ENCODE measurements around the gene DDIT3. TPM values are rescaled to one million over a fixed set of nuclear protein-coding genes. Genes with fewer than 3 reads are reported as not detected.

DDIT3 gene
- total and polyA plus RNA-seq, 2 of the 13 experiments (the other 11 are each of a cell fraction or from before 2014, with no cell fraction given), result 27.5 to 48.7 TPM

DNA sequence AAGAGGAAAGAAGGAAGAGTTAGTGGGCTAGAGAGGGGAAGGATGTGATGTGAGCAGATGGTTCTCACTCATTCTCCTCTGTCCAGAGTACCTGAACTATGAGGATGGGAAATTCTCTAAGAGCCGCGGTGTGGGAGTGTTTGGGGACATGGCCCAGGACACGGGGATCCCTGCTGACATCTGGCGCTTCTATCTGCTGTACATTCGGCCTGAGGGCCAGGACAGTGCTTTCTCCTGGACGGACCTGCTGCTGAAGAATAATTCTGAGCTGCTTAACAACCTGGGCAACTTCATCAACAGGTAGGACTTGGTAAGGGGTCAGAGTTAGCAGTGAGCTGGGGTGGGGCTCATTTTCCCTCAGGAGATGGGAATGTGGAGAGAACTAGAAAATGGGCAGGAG lies 7.6 kb downstream of the DDIT3 start:
- ChIA-PET CTCF (ENCODE audit: low intra/inter-chr PET ratio, low total read pairs) (no interaction called here), POLR2A (interaction anchor here (1.2 kb wide), 1 partner anchor 8 kb away, joined by 4 read pairs; the partner anchor contains the start of gene DDIT3)

More for the DNA sequence above, 7.6 kb downstream of the DDIT3 start:
- WGBS (ENCODE audit: low lambda C conversion rate), result 98% methylated on average over 6 of the region's 6 CpGs
- Histone ChIP-seq H4K20me1 (ENCODE audit: insufficient read depth, low read length) (peaks cover 10% of the 10 kb centered on the region; the same call in 1 of the 2 replicates), H3K9me3 (ENCODE audit: low read length) (no peaks in the 10 kb centered on the region), H3K36me3 (replicated peaks in 1 of 2; ENCODE audit: control insufficient read depth in 1 of 2, insufficient read depth in 2 of 2, low read length in 2 of 2) (peaks cover 30 to 79% of the 10 kb centered on the region in 2 experiments), H3K4me2 (ENCODE audit: low read depth, low read length) (no peak overlapping the region), H2AFZ (ENCODE audit: low read length) (no peak overlapping the region), H3K4me3 (replicated peaks in 1 of 3; ENCODE audit: insufficient read depth in 1 of 3, low read depth in 2 of 3, low read length in 3 of 3) (no peak overlapping the region), H3K27ac (ENCODE audit: extremely low read length, insufficient read depth, low read length) (no peak overlapping the region), H3K27me3 (ENCODE audit: control insufficient read depth in 1 of 2, insufficient read depth in 2 of 2, low read length in 2 of 2) (no peaks in the 10 kb centered on the region), H3K79me2 (ENCODE audit: insufficient read depth, low read length) (no peaks in the 10 kb centered on the region), H3K4me1 (ENCODE audit: insufficient read depth, low read length) (0 out of 2 replicates have a peak, but pooled peaks cover 2% of the 10 kb centered on the region), H3K9ac (ENCODE audit: insufficient read depth, low read depth, low read length) (no peak overlapping the region)
- FAIRE-seq (no peak), DNase-seq (ENCODE audit: low spot score) (no peak), ATAC-seq (peak; percentile 9; the same call in 2 of the 3 replicates)
- no TSS peak for BruUV-seq (replicated peaks)
- TF ChIP-seq POLR2G (IDR thresholded peaks at IDR 0.05; ENCODE audit: low read depth, low read length) (0 out of 2 replicates have a peak, but pooled peaks have one; percentile 34), ZNF296 (CRISPR knock-in tag; conservative IDR thresholded peaks at IDR 0.05) (no peak), YEATS4 (CRISPR knock-in tag; IDR thresholded peaks at IDR 0.05; ENCODE audit: borderline replicate concordance) (no peak), GABPA (IDR thresholded peaks at IDR 0.05; ENCODE audit: low read depth, low read length) (no peak), GABPA (CRISPR knock-in tag; IDR thresholded peaks at IDR 0.05; ENCODE audit: low read depth) (no peak), SIX4 (CRISPR knock-in tag; IDR thresholded peaks at IDR 0.05) (no peak), ZSCAN9 (CRISPR knock-in tag; IDR thresholded peaks at IDR 0.05; ENCODE audit: borderline replicate concordance) (no peak), ZNF256 (CRISPR knock-in tag; conservative IDR thresholded peaks at IDR 0.05) (no peak)
- TF ChIP-seq, protein P1, sequence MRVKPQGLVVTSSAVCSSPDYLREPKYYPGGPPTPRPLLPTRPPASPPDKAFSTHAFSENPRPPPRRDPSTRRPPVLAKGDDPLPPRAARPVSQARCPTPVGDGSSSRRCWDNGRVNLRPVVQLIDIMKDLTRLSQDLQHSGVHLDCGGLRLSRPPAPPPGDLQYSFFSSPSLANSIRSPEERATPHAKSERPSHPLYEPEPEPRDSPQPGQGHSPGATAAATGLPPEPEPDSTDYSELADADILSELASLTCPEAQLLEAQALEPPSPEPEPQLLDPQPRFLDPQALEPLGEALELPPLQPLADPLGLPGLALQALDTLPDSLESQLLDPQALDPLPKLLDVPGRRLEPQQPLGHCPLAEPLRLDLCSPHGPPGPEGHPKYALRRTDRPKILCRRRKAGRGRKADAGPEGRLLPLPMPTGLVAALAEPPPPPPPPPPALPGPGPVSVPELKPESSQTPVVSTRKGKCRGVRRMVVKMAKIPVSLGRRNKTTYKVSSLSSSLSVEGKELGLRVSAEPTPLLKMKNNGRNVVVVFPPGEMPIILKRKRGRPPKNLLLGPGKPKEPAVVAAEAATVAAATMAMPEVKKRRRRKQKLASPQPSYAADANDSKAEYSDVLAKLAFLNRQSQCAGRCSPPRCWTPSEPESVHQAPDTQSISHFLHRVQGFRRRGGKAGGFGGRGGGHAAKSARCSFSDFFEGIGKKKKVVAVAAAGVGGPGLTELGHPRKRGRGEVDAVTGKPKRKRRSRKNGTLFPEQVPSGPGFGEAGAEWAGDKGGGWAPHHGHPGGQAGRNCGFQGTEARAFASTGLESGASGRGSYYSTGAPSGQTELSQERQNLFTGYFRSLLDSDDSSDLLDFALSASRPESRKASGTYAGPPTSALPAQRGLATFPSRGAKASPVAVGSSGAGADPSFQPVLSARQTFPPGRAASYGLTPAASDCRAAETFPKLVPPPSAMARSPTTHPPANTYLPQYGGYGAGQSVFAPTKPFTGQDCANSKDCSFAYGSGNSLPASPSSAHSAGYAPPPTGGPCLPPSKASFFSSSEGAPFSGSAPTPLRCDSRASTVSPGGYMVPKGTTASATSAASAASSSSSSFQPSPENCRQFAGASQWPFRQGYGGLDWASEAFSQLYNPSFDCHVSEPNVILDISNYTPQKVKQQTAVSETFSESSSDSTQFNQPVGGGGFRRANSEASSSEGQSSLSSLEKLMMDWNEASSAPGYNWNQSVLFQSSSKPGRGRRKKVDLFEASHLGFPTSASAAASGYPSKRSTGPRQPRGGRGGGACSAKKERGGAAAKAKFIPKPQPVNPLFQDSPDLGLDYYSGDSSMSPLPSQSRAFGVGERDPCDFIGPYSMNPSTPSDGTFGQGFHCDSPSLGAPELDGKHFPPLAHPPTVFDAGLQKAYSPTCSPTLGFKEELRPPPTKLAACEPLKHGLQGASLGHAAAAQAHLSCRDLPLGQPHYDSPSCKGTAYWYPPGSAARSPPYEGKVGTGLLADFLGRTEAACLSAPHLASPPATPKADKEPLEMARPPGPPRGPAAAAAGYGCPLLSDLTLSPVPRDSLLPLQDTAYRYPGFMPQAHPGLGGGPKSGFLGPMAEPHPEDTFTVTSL (CRISPR knock-in tag; IDR thresholded peaks at IDR 0.05; ENCODE audit: borderline replicate concordance), result no peak
- TF ChIP-seq, protein P2, sequence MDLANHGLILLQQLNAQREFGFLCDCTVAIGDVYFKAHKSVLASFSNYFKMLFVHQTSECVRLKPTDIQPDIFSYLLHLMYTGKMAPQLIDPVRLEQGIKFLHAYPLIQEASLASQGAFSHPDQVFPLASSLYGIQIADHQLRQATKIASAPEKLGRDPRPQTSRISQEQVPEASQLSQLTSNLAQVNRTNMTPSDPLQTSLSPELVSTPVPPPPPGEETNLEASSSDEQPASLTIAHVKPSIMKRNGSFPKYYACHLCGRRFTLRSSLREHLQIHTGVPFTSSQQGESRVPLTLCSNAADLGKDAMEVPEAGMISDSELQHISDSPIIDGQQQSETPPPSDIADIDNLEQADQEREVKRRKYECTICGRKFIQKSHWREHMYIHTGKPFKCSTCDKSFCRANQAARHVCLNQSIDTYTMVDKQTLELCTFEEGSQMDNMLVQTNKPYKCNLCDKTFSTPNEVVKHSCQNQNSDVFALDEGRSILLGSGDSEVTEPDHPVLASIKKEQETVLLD (CRISPR knock-in tag; IDR thresholded peaks at IDR 0.05; ENCODE audit: low read depth), result no peak
- in situ Hi-C loops (cut with HindIII; ENCODE audit: extremely low pct_ligation_motif_present, low pct_unique_long_range_greater_than_20kb) (no loop called here), intact Hi-C loops (cut with micrococcal nuclease; ENCODE audit: unreplicated experiment) (no loop called here)

Measured in HepG2 (cell line).